OCI-LY7 (cell line): ENCODE measurements around the gene ANKS1A. TPM values are rescaled to one million over a fixed set of nuclear protein-coding genes. Genes with fewer than 3 reads are reported as not detected.

Experiments used
- BruUV-seq: library from RNA; stranded (reverse); fragments of 400-500 nt; replicated peaks from 2 replicates; lab custom pipeline; 2021; lab: Mats Ljungman, UMichigan
- CTCF ChIA-PET: fragments of 300-600 bp; sonication (Branson Sonifier 250); formaldehyde crosslinking; loops from one replicate; lab custom pipeline; 2022; ENCODE audit warnings: antibody characterized with exemption; ENCODE audit not compliant: unreplicated experiment; lab: Charles Lee
- POLR2A ChIA-PET: fragments of 300-600 bp; sonication (Branson Sonifier 250); formaldehyde crosslinking; loops from one replicate; lab custom pipeline; 2022; ENCODE audit warnings: antibody characterized with exemption; lab: Charles Lee
- DNase-seq: peaks from one replicate; pipeline ENCODE4 v3.0.0-alpha.2; 2015; ENCODE audit warnings: low spot score
- H2AFZ ChIP-seq: fragments of 200-600 bp; sonication (generic), shearing (Covaris generic); 2 replicates; pipeline ENCODE4 v1.6.1; 2014; ENCODE audit warnings: mild to moderate bottlenecking, antibody characterized with exemption, low read length, moderate library complexity
- H3K27ac ChIP-seq: fragments of 200-600 bp; sonication (generic); 2 replicates; pipeline ENCODE4 v1.5.1; 2014; ENCODE audit warnings: mixed run types, low read depth, mild to moderate bottlenecking, moderate library complexity, low read length, inconsistent platforms; ENCODE audit not compliant: poor library complexity, severe bottlenecking
- H3K36me3 ChIP-seq: fragments of 200-600 bp; sonication (generic); 2 replicates; pipeline ENCODE4 v1.6.1; 2014; ENCODE audit warnings: mild to moderate bottlenecking, antibody characterized with exemption, low read length, moderate library complexity, mixed read lengths; ENCODE audit not compliant: insufficient read depth
- H3K4me1 ChIP-seq: fragments of 200-600 bp; sonication (generic); 2 replicates; pipeline ENCODE4 v1.5.1; 2014; ENCODE audit warnings: mild to moderate bottlenecking, low read length; ENCODE audit not compliant: insufficient read depth, poor library complexity, severe bottlenecking
- H3K4me2 ChIP-seq: fragments of 200-600 bp; sonication (generic); 2 replicates; pipeline ENCODE4 v1.6.1; 2014; ENCODE audit warnings: mild to moderate bottlenecking, low read length
- H3K4me3 ChIP-seq: fragments of 200-600 bp; sonication (generic); 2 replicates; pipeline ENCODE4 v1.5.1; 2014; ENCODE audit warnings: mild to moderate bottlenecking, low read depth, low read length; ENCODE audit not compliant: poor library complexity, severe bottlenecking
- H3K79me2 ChIP-seq: fragments of 200-600 bp; sonication (generic); 2 replicates; pipeline ENCODE4 v1.6.1; 2016; ENCODE audit warnings: low read depth, mild to moderate bottlenecking, low read length, moderate library complexity, mixed read lengths; ENCODE audit not compliant: insufficient read depth
- H3K9me2 ChIP-seq: fragments of 200-600 bp; sonication (generic); 2 replicates; pipeline ENCODE4 v1.6.1; 2016; ENCODE audit warnings: mild to moderate bottlenecking, low read length, mixed read lengths; ENCODE audit not compliant: insufficient read depth
- H3K9me3 ChIP-seq: fragments of 200-600 bp; sonication (generic); 2 replicates; pipeline ENCODE4 v1.6.1; 2014; ENCODE audit warnings: mild to moderate bottlenecking, mixed run types, low read length, mixed read lengths
- H4K20me1 ChIP-seq: fragments of 200-600 bp; sonication (generic); 2 replicates; pipeline ENCODE4 v1.6.1; 2014; ENCODE audit warnings: mild to moderate bottlenecking, antibody characterized with exemption, low read length, moderate library complexity, mixed read lengths; ENCODE audit not compliant: insufficient read depth
- CTCF ChIP-seq: fragments of 200-600 bp; sonication (generic); conservative IDR thresholded peaks from 2 replicates; pipeline ENCODE4 v1.5.1; 2014; ENCODE audit warnings: mild to moderate bottlenecking, antibody characterized with exemption, low read length, moderate library complexity, mixed read lengths
- EZH2phosphoT487 ChIP-seq: fragments of 200-600 bp; sonication (generic); IDR thresholded peaks from 2 replicates; pipeline ENCODE4 v1.6.1; 2018; ENCODE audit warnings: low read depth, borderline replicate concordance, mild to moderate bottlenecking, mixed run types, antibody characterized with exemption, low read length, moderate library complexity, mixed read lengths
- intact Hi-C: fragments of 100-400 bp; cut with micrococcal nuclease; formaldehyde crosslinking; loops from one replicate; pipeline ENCODE4 v1.10.0; 2022; ENCODE audit not compliant: unreplicated experiment
- total RNA-seq, 2 experiments: library from RNA; depleted of rRNA in 1 of 2; stranded (reverse); fragments of >200 nt in 1 of 2; shearing (Covaris generic) in 1 of 2; gene quantifications; 2 replicates each; pipeline ENCODE4 v1.2.3, GENCODE V29; 2014 to 2022

ANKS1A gene
- total RNA-seq, 2 experiments from 2014 or later, result 7.8 to 13.8 TPM

- DNase-seq, result no peak
- H3K9me3 ChIP-seq, result no peaks in the 10 kb centered on the region
- H3K4me1 ChIP-seq, result no peaks in the 10 kb centered on the region
- H3K36me3 ChIP-seq, result no peaks in the 10 kb centered on the region
- no peaks in the 10 kb centered on the region for H3K79me2 ChIP-seq
- no peak overlapping the region for H3K4me2 ChIP-seq
- no peak overlapping the region for H3K27ac ChIP-seq
- no peaks in the 10 kb centered on the region for H4K20me1 ChIP-seq
- H2AFZ ChIP-seq, result no peak overlapping the region
- intact Hi-C loops, result no loop called here
- BruUV-seq, result no TSS peak
- no peak overlapping the region for H3K4me3 ChIP-seq
- ChIA-PET CTCF (interaction anchor here (0.9 kb wide), 1 partner anchor 10 kb away, joined by 3 read pairs; no protein-coding TSS in a partner anchor), POLR2A (interaction anchor here (0.6 kb wide), 2 partner anchors 33 to 177 kb away, joined by 3 to 7 read pairs; no protein-coding TSS in a partner anchor)
- TF ChIP-seq EZH2phosphoT487 (no peak), CTCF (no peak)
- no peaks in the 10 kb centered on the region for H3K9me2 ChIP-seq
Measured at GRCh38 chr6:35051997-35052583, 163.0 kb downstream of the ANKS1A start.

GRCh38 chr6:35052694-35053565, 163.9 kb downstream of the ANKS1A start:
- no peaks in the 10 kb centered on the region for H4K20me1 ChIP-seq
- no peak overlapping the region for H2AFZ ChIP-seq
- intact Hi-C loops, result no loop called here
- H3K27ac ChIP-seq, result no peak overlapping the region
- no TSS peak for BruUV-seq
- CTCF ChIA-PET, result interaction anchor here (0.9 kb wide), 1 partner anchor 11 kb away, joined by 3 read pairs; no protein-coding TSS in a partner anchor
- DNase-seq, result no peak
- POLR2A ChIA-PET, result interaction anchor here (0.6 kb wide), 1 partner anchor 34 kb away, joined by 3 read pairs; no protein-coding TSS in a partner anchor
- no peaks in the 10 kb centered on the region for H3K9me3 ChIP-seq
- TF ChIP-seq EZH2phosphoT487, result no peak
- no peak for TF ChIP-seq CTCF
- H3K4me3 ChIP-seq, result no peak overlapping the region
- no peak overlapping the region for H3K4me2 ChIP-seq
- no peaks in the 10 kb centered on the region for H3K79me2 ChIP-seq
- no peaks in the 10 kb centered on the region for H3K36me3 ChIP-seq
- no peaks in the 10 kb centered on the region for H3K4me1 ChIP-seq
- no peaks in the 10 kb centered on the region for H3K9me2 ChIP-seq
